ENCODE results near the gene FRK.

The FRK gene

DNA sequence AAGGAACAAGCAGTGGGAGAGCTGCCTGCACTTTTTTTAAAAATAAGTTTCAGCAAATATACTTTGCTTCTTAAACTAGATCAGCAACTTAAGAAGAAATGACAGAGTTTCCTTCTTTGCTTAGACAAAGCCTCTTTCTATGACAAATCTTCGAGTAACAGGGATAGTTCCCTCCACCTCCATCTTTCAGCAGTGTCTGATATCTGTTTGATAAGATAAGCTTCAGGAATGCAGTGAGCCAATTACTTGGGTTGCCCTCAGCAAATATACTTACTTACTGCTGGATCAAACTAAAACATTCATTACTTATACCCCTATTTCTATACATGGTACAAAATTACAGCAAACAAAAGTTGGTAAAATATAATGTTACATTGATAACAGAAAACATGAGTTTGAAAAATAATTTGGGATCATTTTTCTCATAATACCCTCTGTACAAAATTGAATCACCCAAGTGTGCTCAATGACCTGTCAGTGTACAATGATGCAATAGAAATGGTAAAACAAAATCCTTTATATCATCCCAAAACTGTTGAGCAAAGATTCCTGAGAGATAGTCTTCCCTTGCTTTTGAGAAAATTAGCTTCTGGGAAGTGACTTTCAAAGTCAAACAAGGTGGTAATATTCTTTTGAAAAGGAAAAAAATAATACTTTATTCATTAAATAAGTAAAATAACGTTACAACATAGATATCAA, 24.5 kb downstream of the FRK start:
- in situ Hi-C loops (cut with MboI; ENCODE audit: low sequenced_read_pairs) = no loop called here
- H3K4me1 ChIP-seq = no peaks in the 10 kb centered on the region
- no peak for DNase-seq (ENCODE audit: low spot score in 2 of 2)
- no peaks in the 10 kb centered on the region for H3K9me3 ChIP-seq
- H3K4me3 ChIP-seq = no peak overlapping the region
- no peaks in the 10 kb centered on the region for H3K36me3 ChIP-seq (replicated peaks)
- H3K27me3 ChIP-seq (ENCODE audit: low read depth) = no peaks in the 10 kb centered on the region

GRCh38 chr6:116035616-116036015, 25.1 kb downstream of the FRK start:
- no peak for DNase-seq (ENCODE audit: low spot score in 2 of 2)
- Histone ChIP-seq H3K9me3 (no peaks in the 10 kb centered on the region), H3K4me3 (no peak overlapping the region), H3K27me3 (ENCODE audit: low read depth) (no peaks in the 10 kb centered on the region), H3K36me3 (replicated peaks) (no peaks in the 10 kb centered on the region), H3K4me1 (no peaks in the 10 kb centered on the region)
- in situ Hi-C loops (cut with MboI; ENCODE audit: low sequenced_read_pairs) = no loop called here

DNA sequence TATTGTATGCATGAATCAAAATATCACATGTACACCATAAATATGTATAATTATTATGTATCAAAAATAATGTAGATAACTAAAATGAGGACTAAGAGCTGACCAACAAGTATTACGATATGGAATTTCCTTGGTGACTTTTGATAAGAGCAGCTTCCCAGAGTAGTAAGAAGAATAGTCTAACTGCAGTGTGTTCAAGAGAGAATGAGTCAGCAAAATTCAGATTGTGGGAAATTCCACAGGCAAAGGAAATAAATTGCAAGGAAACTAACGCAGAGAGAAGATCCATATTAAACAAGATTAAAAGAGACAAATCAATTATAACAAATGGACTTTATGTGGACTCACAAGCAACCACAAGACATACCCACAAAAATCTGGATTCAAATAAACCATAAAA, 26.4 kb downstream of the FRK start:
- Histone ChIP-seq H3K27me3 (ENCODE audit: low read depth) (no peaks in the 10 kb centered on the region), H3K4me3 (no peak overlapping the region), H3K36me3 (replicated peaks) (no peaks in the 10 kb centered on the region), H3K9me3 (no peaks in the 10 kb centered on the region), H3K4me1 (no peaks in the 10 kb centered on the region)
- in situ Hi-C loops (cut with MboI; ENCODE audit: low sequenced_read_pairs) = no loop called here
- no peak for DNase-seq (ENCODE audit: low spot score in 2 of 2)

DNA sequence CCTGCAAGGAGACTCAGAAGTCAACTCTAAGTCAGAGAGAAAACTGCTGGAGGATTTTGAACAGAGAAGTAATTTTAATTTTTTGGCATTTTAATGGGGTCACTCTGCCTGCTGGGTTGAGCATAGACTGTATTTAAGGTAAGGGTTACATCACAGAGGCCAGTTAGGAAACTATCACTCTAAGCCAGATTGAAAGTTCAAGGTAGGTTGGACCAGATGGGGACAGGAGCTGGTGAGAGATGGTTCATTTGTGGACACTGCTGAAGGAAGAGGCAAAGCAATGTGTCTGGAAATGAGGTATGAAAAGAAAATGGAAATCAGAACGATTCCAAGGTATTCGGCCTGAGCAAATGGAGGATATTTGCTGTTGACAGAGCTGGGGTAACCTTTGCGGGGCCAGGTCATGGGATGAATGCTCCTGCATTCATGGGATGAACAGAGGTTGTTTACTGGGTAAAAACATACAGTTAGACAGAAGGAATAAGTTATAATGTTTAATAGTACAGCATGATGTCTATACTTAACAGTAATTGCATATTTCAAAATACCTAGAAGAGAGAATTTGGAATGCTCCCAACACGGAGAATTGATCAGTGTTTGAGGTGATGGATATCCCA, 26.9 kb downstream of the FRK start:
- DNase-seq (ENCODE audit: low spot score in 2 of 2) = no peak
- in situ Hi-C loops (cut with MboI; ENCODE audit: low sequenced_read_pairs) = no loop called here
- H3K4me3 ChIP-seq = no peak overlapping the region
- H3K4me1 ChIP-seq = no peaks in the 10 kb centered on the region
- H3K27me3 ChIP-seq (ENCODE audit: low read depth) = no peaks in the 10 kb centered on the region
- H3K9me3 ChIP-seq = no peaks in the 10 kb centered on the region
- H3K36me3 ChIP-seq (replicated peaks) = no peaks in the 10 kb centered on the region

- no peaks in the 10 kb centered on the region for H3K4me1 ChIP-seq
- no peak for DNase-seq (ENCODE audit: low spot score in 2 of 2)
- no peaks in the 10 kb centered on the region for H3K27me3 ChIP-seq (ENCODE audit: low read depth)
- H3K36me3 ChIP-seq (replicated peaks) = no peaks in the 10 kb centered on the region
- in situ Hi-C loops (cut with MboI; ENCODE audit: low sequenced_read_pairs) = no loop called here
- no peaks in the 10 kb centered on the region for H3K9me3 ChIP-seq
- H3K4me3 ChIP-seq = no peak overlapping the region
These were observed 29.9 kb downstream of the FRK start for GRCh38 chr6:116030770-116031169.

- Histone ChIP-seq H3K36me3 (replicated peaks) (no peaks in the 10 kb centered on the region), H3K9me3 (no peaks in the 10 kb centered on the region), H3K4me3 (no peak overlapping the region), H3K4me1 (no peaks in the 10 kb centered on the region), H3K27me3 (ENCODE audit: low read depth) (no peaks in the 10 kb centered on the region)
- DNase-seq (ENCODE audit: low spot score in 2 of 2) = no peak
- in situ Hi-C loops (cut with MboI; ENCODE audit: low sequenced_read_pairs) = no loop called here
These were observed 31.2 kb downstream of the FRK start for GRCh38 chr6:116029535-116029934.

DNA sequence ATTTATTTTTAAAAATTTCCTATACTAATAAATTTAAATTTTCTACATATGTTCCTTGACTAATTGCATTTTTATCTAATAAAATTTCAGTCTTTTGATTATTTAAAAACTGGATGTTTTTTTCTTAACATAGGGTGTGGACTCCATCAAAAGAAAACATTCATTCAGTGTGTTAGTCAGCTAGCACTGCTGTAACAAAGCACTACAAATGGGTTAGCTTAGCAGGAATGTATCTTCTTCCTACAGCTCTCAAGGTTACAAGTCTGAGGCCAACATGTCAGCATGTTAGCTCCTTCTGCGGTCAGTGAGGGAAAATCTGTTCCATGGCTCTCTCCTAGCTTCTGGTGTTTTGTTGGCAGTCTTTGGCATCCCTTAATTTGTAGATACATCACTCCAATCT, 32.5 kb downstream of the FRK start:
- Histone ChIP-seq H3K36me3 (replicated peaks) (no peaks in the 10 kb centered on the region), H3K27me3 (ENCODE audit: low read depth) (no peaks in the 10 kb centered on the region), H3K4me3 (no peak overlapping the region), H3K9me3 (no peaks in the 10 kb centered on the region), H3K4me1 (no peaks in the 10 kb centered on the region)
- in situ Hi-C loops (cut with MboI; ENCODE audit: low sequenced_read_pairs) = no loop called here
- DNase-seq (ENCODE audit: low spot score in 2 of 2) = no peak

GRCh38 chr6:116027801-116028200, 32.9 kb downstream of the FRK start:
- no peak for DNase-seq (ENCODE audit: low spot score in 2 of 2)
- Histone ChIP-seq H3K4me3 (no peak overlapping the region), H3K9me3 (no peaks in the 10 kb centered on the region), H3K27me3 (ENCODE audit: low read depth) (no peaks in the 10 kb centered on the region), H3K36me3 (replicated peaks) (no peaks in the 10 kb centered on the region), H3K4me1 (no peaks in the 10 kb centered on the region)
- in situ Hi-C loops (cut with MboI; ENCODE audit: low sequenced_read_pairs) = no loop called here

DNA sequence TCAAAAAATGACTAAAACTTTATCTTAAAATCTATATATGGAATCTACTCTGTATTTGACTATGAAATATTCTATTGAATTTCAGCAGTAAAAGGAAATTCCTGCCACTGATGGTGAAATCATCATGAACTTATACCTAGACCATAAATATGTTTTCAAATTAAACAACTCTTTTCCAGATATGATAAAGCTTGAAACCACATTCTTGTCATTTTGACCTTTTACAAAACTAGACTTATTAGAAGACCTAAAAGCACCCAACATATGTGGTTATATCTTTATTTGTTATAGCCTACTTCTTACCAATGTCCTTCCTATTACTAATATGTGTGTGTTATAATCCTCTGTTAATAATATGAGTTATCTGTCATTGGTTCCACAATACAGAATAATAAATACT, 35.3 kb downstream of the FRK start:
- Histone ChIP-seq H3K9me3 (no peaks in the 10 kb centered on the region), H3K27me3 (ENCODE audit: low read depth) (no peaks in the 10 kb centered on the region), H3K4me1 (no peaks in the 10 kb centered on the region), H3K4me3 (no peak overlapping the region), H3K36me3 (replicated peaks) (no peaks in the 10 kb centered on the region)
- DNase-seq (ENCODE audit: low spot score in 2 of 2) = no peak
- in situ Hi-C loops (cut with MboI; ENCODE audit: low sequenced_read_pairs) = no loop called here

DNA sequence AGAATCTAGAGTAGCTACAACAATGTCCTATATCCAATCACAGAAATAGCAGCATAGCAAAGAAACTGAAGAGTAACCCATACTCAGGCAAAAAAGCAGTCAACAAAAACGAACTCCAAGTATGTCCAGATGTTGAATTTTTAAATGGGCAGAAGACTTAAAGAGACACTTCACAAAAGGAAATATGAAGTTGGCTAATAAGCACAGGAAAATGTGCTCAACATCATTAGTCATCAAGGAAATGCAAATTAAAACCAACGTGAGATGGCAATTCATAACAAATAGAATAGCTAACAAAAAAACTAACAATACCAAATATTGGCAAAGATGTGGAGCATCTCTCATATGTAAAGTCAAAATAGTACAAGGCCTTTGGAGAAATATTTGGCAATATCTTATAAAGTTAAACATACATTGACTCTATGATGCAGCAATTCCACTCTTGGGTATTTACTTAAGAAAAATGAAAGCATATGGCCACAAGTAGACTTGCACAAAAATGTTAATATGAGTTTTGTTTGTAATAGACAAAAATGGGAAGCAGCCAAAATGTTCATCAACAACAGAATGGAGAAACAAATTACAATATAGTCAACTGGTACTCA, 37.7 kb downstream of the FRK start:
- no peaks in the 10 kb centered on the region for H3K27me3 ChIP-seq (ENCODE audit: low read depth)
- no peaks in the 10 kb centered on the region for H3K36me3 ChIP-seq (replicated peaks)
- no peak overlapping the region for H3K4me3 ChIP-seq
- in situ Hi-C loops (cut with MboI; ENCODE audit: low sequenced_read_pairs) = no loop called here
- H3K4me1 ChIP-seq = no peaks in the 10 kb centered on the region
- no peaks in the 10 kb centered on the region for H3K9me3 ChIP-seq
- DNase-seq (ENCODE audit: low spot score in 2 of 2) = no peak

- in situ Hi-C loops (cut with MboI; ENCODE audit: low sequenced_read_pairs) = no loop called here
- Histone ChIP-seq H3K4me1 (no peaks in the 10 kb centered on the region), H3K27me3 (ENCODE audit: low read depth) (no peaks in the 10 kb centered on the region), H3K4me3 (no peak overlapping the region), H3K36me3 (replicated peaks) (no peaks in the 10 kb centered on the region), H3K9me3 (no peaks in the 10 kb centered on the region)
- no peak for DNase-seq (ENCODE audit: low spot score in 2 of 2)
These were observed 40.0 kb downstream of the FRK start for GRCh38 chr6:116020738-116021137.

- no peaks in the 10 kb centered on the region for H3K4me1 ChIP-seq
- H3K27me3 ChIP-seq (ENCODE audit: low read depth) = no peaks in the 10 kb centered on the region
- in situ Hi-C loops (cut with MboI; ENCODE audit: low sequenced_read_pairs) = no loop called here
- H3K9me3 ChIP-seq = no peaks in the 10 kb centered on the region
- no peak for DNase-seq (ENCODE audit: low spot score in 2 of 2)
- H3K36me3 ChIP-seq (replicated peaks) = no peaks in the 10 kb centered on the region
- no peak overlapping the region for H3K4me3 ChIP-seq
These were observed 41.3 kb downstream of the FRK start for GRCh38 chr6:116019428-116019827.

DNA sequence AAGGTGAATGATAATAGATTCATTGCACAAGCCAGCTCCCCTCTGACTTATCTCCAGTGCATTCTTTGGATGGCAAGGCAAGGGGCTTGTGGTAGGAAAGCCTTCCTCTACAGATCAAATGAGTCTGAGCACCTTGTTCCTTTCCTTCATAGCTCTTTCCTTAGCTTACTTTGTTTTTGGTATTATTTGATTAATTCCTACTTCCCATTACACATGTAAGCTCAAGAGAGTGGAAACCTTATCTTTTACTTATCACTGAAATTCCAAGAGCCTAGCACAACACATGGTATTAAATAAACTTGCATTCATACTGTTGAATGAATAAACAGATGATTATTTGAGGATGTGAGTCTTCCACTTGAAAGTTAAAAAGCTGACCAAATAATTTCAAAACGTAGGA, 41.7 kb downstream of the FRK start:
- Histone ChIP-seq H3K36me3 (replicated peaks) (no peaks in the 10 kb centered on the region), H3K27me3 (ENCODE audit: low read depth) (no peaks in the 10 kb centered on the region), H3K9me3 (no peaks in the 10 kb centered on the region), H3K4me1 (no peaks in the 10 kb centered on the region), H3K4me3 (no peak overlapping the region)
- no peak for DNase-seq (ENCODE audit: low spot score in 2 of 2)
- in situ Hi-C loops (cut with MboI; ENCODE audit: low sequenced_read_pairs) = no loop called here

- no peak for DNase-seq (ENCODE audit: low spot score in 2 of 2)
- Histone ChIP-seq H3K4me3 (no peak overlapping the region), H3K36me3 (replicated peaks) (no peaks in the 10 kb centered on the region), H3K27me3 (ENCODE audit: low read depth) (no peaks in the 10 kb centered on the region), H3K4me1 (no peaks in the 10 kb centered on the region), H3K9me3 (no peaks in the 10 kb centered on the region)
- in situ Hi-C loops (cut with MboI; ENCODE audit: low sequenced_read_pairs) = no loop called here
These were observed 43.0 kb downstream of the FRK start for GRCh38 chr6:116017546-116018295.
